ENCODE data around the gene ACTR6.

GRCh38 chr12:100199347-100200149 lies 1.1 kb upstream of the ACTR6 start:
- TF ChIP-seq CTCF (IDR thresholded peaks at IDR 0.05), result no peak
- no peak for TF ChIP-seq POLR2A (IDR thresholded peaks at IDR 0.05)

All from prostate gland (tissue), 2 donors.